Measurements from ENCODE around the gene COL11A2.

COL11A2 gene

GRCh38 chr6:33114406-33114805, 77.9 kb downstream of the COL11A2 start:
- no peak for DNase-seq

GRCh38 chr6:33113755-33114154, 78.5 kb downstream of the COL11A2 start:
- no peak for DNase-seq
